HL-60 (cell line): ENCODE measurements around the gene NDEL1.

ENCODE experiments used
- GABPA ChIP-seq: IDR thresholded peaks from 2 replicates; pipeline ENCODE4 v1.6.1; 2012; ENCODE audit warnings: low read depth
- POLR2AphosphoS5 ChIP-seq: IDR thresholded peaks from 2 replicates; pipeline ENCODE4 v1.6.1; 2012; ENCODE audit warnings: low read depth
- TF ChIP-seq, protein P1 (sequence below): IDR thresholded peaks from one replicate; pipeline ENCODE4 v1.5.1; 2011; ENCODE audit warnings: low read length, control low read depth, inconsistent platforms; ENCODE audit not compliant: insufficient read depth
- TF ChIP-seq, protein P2 (sequence below): IDR thresholded peaks from 2 replicates; pipeline ENCODE4 v1.6.1; 2012; ENCODE audit warnings: low read depth; ENCODE audit not compliant: insufficient replicate concordance

DNA sequence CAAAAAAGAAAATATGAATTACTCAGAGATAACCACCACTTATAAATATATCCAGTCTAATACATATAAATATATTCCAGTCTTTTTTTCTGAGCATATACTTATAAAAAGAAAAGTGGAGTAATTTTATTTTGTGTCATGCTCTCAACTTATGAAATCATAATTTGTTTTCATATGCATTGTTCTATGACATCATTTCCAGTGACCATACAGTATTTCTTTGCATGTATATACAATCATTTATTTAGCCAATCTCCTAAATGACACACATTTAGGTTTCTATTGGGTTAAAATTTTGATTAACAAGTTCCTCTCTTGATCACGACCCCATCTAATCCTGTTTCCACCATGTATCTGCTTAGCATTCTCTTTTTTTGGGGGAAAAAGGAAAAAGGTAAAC, 16.4 kb upstream of the NDEL1 start:
- TF ChIP-seq, protein P1, sequence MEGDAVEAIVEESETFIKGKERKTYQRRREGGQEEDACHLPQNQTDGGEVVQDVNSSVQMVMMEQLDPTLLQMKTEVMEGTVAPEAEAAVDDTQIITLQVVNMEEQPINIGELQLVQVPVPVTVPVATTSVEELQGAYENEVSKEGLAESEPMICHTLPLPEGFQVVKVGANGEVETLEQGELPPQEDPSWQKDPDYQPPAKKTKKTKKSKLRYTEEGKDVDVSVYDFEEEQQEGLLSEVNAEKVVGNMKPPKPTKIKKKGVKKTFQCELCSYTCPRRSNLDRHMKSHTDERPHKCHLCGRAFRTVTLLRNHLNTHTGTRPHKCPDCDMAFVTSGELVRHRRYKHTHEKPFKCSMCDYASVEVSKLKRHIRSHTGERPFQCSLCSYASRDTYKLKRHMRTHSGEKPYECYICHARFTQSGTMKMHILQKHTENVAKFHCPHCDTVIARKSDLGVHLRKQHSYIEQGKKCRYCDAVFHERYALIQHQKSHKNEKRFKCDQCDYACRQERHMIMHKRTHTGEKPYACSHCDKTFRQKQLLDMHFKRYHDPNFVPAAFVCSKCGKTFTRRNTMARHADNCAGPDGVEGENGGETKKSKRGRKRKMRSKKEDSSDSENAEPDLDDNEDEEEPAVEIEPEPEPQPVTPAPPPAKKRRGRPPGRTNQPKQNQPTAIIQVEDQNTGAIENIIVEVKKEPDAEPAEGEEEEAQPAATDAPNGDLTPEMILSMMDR: no peak
- TF ChIP-seq POLR2AphosphoS5: no peak
- TF ChIP-seq GABPA: no peak
- TF ChIP-seq, protein P2, sequence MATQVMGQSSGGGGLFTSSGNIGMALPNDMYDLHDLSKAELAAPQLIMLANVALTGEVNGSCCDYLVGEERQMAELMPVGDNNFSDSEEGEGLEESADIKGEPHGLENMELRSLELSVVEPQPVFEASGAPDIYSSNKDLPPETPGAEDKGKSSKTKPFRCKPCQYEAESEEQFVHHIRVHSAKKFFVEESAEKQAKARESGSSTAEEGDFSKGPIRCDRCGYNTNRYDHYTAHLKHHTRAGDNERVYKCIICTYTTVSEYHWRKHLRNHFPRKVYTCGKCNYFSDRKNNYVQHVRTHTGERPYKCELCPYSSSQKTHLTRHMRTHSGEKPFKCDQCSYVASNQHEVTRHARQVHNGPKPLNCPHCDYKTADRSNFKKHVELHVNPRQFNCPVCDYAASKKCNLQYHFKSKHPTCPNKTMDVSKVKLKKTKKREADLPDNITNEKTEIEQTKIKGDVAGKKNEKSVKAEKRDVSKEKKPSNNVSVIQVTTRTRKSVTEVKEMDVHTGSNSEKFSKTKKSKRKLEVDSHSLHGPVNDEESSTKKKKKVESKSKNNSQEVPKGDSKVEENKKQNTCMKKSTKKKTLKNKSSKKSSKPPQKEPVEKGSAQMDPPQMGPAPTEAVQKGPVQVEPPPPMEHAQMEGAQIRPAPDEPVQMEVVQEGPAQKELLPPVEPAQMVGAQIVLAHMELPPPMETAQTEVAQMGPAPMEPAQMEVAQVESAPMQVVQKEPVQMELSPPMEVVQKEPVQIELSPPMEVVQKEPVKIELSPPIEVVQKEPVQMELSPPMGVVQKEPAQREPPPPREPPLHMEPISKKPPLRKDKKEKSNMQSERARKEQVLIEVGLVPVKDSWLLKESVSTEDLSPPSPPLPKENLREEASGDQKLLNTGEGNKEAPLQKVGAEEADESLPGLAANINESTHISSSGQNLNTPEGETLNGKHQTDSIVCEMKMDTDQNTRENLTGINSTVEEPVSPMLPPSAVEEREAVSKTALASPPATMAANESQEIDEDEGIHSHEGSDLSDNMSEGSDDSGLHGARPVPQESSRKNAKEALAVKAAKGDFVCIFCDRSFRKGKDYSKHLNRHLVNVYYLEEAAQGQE: no peak
